DOHH2 (cell line): Measurements from ENCODE around the gene DCLK2.

Experiments used
- EZH2phosphoT487 ChIP-seq: fragments of 200-600 bp; sonication (generic); IDR thresholded peaks from 2 replicates; pipeline ENCODE4 v1.6.1; 2017; ENCODE audit warnings: borderline replicate concordance, mild to moderate bottlenecking, antibody characterized with exemption, low read length, moderate library complexity, mixed read lengths
- TF ChIP-seq, protein P1 (sequence below): fragments of 200-600 bp; sonication (generic); IDR thresholded peaks from one replicate; pipeline ENCODE4 v1.5.1; 2014; ENCODE audit warnings: antibody characterized with exemption, mild to moderate bottlenecking, low read depth, low read length; ENCODE audit not compliant: poor library complexity, severe bottlenecking

DNA sequence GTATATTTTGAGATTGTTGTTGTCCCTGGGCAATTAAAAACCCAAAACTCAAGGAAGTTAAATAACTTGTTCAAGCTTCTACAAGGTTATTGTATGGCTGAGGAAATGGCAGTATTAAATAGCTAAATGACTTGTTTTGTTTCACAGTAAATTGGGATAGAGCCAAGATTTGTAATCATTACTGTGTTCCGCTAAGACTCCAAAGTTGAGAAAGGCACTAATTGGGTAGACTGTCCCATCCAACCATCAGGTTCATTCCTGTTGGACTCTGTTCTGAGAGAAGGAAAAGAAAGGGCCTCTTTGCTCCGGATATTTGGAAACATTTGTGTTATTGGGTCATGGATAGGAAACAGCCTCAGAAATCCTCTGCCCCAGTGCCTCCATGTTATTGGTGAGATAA, 82.2 kb downstream of the DCLK2 start:
- TF ChIP-seq, protein P1, sequence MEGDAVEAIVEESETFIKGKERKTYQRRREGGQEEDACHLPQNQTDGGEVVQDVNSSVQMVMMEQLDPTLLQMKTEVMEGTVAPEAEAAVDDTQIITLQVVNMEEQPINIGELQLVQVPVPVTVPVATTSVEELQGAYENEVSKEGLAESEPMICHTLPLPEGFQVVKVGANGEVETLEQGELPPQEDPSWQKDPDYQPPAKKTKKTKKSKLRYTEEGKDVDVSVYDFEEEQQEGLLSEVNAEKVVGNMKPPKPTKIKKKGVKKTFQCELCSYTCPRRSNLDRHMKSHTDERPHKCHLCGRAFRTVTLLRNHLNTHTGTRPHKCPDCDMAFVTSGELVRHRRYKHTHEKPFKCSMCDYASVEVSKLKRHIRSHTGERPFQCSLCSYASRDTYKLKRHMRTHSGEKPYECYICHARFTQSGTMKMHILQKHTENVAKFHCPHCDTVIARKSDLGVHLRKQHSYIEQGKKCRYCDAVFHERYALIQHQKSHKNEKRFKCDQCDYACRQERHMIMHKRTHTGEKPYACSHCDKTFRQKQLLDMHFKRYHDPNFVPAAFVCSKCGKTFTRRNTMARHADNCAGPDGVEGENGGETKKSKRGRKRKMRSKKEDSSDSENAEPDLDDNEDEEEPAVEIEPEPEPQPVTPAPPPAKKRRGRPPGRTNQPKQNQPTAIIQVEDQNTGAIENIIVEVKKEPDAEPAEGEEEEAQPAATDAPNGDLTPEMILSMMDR, result no peak
- TF ChIP-seq EZH2phosphoT487, result no peak
